Uterus (tissue), 2 donors: Measurements from ENCODE around the gene PURA.

Experiments
- CTCF ChIP-seq, 4 experiments: fragments of 200-600 bp in 2 of 4; fragments of 450-650 bp in 2 of 4; sonication (generic) in 2 of 4; IDR thresholded peaks; one replicate each; pipeline ENCODE4 v1.5.1; 2016 to 2019; ENCODE audit warnings: antibody characterized with exemption in 4 of 4, mild to moderate bottlenecking in 2 of 4, moderate library complexity in 1 of 4
- POLR2A ChIP-seq, 2 donors: fragments of 450-650 bp; IDR thresholded peaks; one replicate each; pipeline ENCODE4 v1.6.1; 2016; ENCODE audit warnings: antibody characterized with exemption in 2 of 2, mild to moderate bottlenecking in 1 of 2, moderate library complexity in 1 of 2

GRCh38 chr5:140116716-140117115 lies 2.8 kb downstream of the PURA start:
- TF ChIP-seq CTCF (IDR thresholded peaks at IDR 0.05) (no peak), POLR2A (IDR thresholded peaks at IDR 0.05) (no peak)
